Activated T-helper 1 cell treated with anti-CD3 and anti-CD28 coated beads, Interleukin-12 subunit alpha, Interleukin-12 subunit beta, Interleukin-2, Interleukin-4 antibody, amounts not matched to agents 30 ng/mL and 10 ng/mL and 1 ng/mL, durations not matched to agents 14 hours and 24 hours and 36 hours (primary cell): ENCODE data around the gene RAP2A. TPM values are rescaled to one million over a fixed set of nuclear protein-coding genes. Genes with fewer than 3 reads are reported as not detected.
A peak's percentile ranks its signal among the peaks of the same experiment; 100 is the strongest.

Experiments used
- DNase-seq: peaks from one replicate; pipeline ENCODE4 v3.0.0; 2021; ENCODE audit warnings: low spot score
- H3K27ac Mint-ChIP-seq: one replicate; pipeline ENCODE4 v1.8.0; 2021; ENCODE audit warnings: mild to moderate bottlenecking, mixed read lengths
- H3K27me3 Mint-ChIP-seq: one replicate; pipeline ENCODE4 v1.8.0; 2022; ENCODE audit warnings: mild to moderate bottlenecking, moderate library complexity, mixed read lengths; ENCODE audit not compliant: insufficient read depth
- H3K36me3 Mint-ChIP-seq: one replicate; pipeline ENCODE4 v1.8.0; 2021; ENCODE audit warnings: low read depth, mixed read lengths
- H3K4me1 Mint-ChIP-seq: one replicate; pipeline ENCODE4 v1.8.0; 2021; ENCODE audit warnings: low read depth, mixed read lengths
- H3K4me3 Mint-ChIP-seq: one replicate; pipeline ENCODE4 v1.8.0; 2021; ENCODE audit warnings: mild to moderate bottlenecking, moderate library complexity, mixed read lengths
- H3K9me3 Mint-ChIP-seq: one replicate; pipeline ENCODE4 v1.8.0; 2021; ENCODE audit warnings: mixed read lengths
- intact Hi-C: fragments of 100-400 bp; cut with micrococcal nuclease; formaldehyde crosslinking; loops from one replicate; pipeline ENCODE4 v1.15.1; 2024
- total RNA-seq: library from RNA; stranded (reverse); gene quantifications from 2 replicates; pipeline ENCODE4 v1.2.3, GENCODE V29; 2022

Gene RAP2A
- total RNA-seq, 1 donor from 2014 or later, result 22.1 TPM

DNA sequence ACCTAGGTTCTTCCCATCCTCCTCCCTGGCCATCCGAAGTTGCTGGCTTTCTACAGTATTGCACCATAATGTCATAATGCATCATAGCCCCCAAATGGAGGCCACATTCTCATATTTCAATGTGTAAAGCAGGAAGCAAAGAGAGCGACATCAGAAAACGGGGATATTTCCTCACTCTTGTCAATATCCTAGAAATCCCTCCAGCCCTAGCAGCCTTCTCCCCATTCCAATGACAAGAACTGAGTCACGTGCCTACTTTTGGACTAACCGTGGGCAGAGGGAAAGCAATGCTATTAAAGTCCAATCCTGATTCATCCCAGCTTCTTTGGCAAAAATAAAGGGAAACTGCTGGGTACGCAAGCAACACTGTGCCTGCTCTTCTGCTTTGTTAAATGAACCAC is 4.3 kb upstream of the RAP2A start:
- no peaks in the 10 kb centered on the region for H3K36me3 Mint-ChIP-seq
- H3K9me3 Mint-ChIP-seq, result no peaks in the 10 kb centered on the region
- peaks cover 33% of the 10 kb centered on the region for H3K27me3 Mint-ChIP-seq

DNA sequence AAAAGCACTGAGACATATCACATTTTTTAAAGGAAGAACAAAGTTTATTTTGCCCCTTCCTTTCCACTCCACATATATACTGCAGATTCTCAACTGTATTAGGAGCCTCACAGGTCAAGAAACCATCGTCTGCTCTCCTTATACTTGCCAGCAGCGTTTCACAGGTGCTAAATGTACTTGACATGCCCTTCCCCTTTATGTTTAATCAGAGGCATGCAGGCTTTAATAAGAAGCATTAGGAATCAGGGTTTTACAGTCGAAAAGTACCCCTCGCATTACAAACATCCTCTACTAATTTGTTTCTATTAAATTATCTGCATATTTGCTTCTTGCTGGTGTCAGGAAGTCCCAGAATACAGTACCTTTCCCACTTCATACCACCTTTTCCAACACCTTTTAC is 3.7 kb upstream of the RAP2A start:
- DNase-seq, result no peak
- Mint-ChIP-seq H3K9me3 (no peaks in the 10 kb centered on the region), H3K36me3 (no peaks in the 10 kb centered on the region), H3K4me1 (peaks cover 24% of the 10 kb centered on the region), H3K4me3 (no peak overlapping the region), H3K27ac (no peak overlapping the region), H3K27me3 (peaks cover 29% of the 10 kb centered on the region)
- intact Hi-C loops, result loop anchor here (5.0 kb wide), 4 partner anchors 318 to 1787 kb away; no protein-coding TSS in a partner anchor

More for the DNA sequence above, 4.3 kb upstream of the RAP2A start:
- H3K4me3 Mint-ChIP-seq, result no peak overlapping the region
- intact Hi-C loops, result loop anchor here (5.0 kb wide), 4 partner anchors 317 to 1788 kb away; no protein-coding TSS in a partner anchor
- DNase-seq, result no peak
- H3K4me1 Mint-ChIP-seq, result peaks cover 18% of the 10 kb centered on the region
- no peak overlapping the region for H3K27ac Mint-ChIP-seq

DNA sequence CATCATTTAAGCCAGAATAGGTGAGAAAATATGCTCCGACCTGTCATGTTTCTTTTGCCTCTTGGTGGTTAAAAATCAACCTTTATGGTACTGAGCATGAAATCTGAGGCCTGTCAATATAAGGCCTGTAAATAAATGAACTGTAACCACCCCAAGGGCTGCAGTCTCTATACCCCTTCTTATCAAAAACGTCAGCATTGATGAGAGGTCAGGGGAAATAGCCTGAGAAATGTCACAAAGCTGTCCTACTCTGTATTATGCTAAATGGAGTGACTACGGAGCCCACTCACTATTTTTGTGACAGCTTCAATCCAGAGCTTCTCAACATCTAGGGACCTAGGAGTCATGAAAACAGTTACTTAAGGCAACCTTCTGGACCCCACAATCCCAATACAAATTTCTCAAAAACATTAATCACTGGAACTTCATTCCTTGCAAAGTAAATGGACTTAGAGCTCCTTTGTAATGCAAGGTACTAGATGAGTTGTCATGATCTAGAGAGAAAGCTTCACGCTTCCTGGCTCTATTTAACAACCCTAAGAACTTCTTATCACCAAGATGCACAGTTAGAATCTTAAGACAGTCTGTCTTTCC is 2.7 kb upstream of the RAP2A start:
- Mint-ChIP-seq H3K27me3 (peaks cover 24% of the 10 kb centered on the region), H3K9me3 (no peaks in the 10 kb centered on the region), H3K4me1 (peaks cover 33% of the 10 kb centered on the region), H3K27ac (no peak overlapping the region), H3K36me3 (peaks cover 4% of the 10 kb centered on the region), H3K4me3 (peak overlapping the region; percentile 55)
- DNase-seq, result no peak
- intact Hi-C loops, result loop anchor here (5.0 kb wide), 4 partner anchors 319 to 1786 kb away; no protein-coding TSS in a partner anchor

DNA sequence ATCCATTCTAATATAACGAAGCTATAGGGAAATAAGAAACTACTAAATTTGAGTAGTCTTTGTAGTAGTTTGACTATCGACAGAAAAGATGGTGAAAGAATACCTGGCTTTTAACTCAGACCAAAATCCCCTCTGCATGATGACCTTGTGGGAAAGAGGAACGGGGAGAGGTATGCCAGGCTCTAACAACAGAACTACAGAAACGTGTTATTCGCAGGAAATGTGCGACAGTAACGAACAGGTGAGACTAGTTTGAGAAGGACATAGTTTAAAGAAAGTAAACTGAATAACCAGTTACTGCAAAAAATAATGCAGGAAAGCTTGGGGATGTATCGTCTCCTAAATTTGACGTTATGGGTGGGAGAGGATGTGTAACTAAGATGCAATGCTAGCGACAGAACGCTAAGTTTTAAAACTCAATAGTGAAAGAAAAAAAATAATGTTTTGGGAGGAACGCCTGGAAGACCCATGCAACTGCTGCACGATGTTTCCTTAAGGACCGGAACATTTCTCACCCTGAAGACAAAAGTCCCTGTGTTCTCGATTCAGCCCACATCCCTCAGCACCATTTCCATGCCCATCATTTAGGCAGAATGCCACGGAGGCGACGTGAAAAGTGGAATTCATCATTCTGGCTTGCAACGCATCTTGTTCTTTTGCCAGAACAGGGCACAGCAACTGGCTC is 1.6 kb upstream of the RAP2A start:
- H3K4me1 Mint-ChIP-seq, result peaks cover 39% of the 10 kb centered on the region
- intact Hi-C loops, result loop anchor here (1.0 to 5.0 kb wide), 6 partner anchors 142 to 1785 kb away; no protein-coding TSS in a partner anchor
- no peak for DNase-seq

GRCh38 chr13:97432917-97433726 is 847 bp upstream of the RAP2A start:
- DNase-seq, result peak; percentile 99
- intact Hi-C loops, result loop anchor here (1.0 to 5.0 kb wide), 11 partner anchors 142 to 1784 kb away; partner anchors contain the start of gene MBNL2
- Mint-ChIP-seq H3K9me3 (no peaks in the 10 kb centered on the region), H3K27ac (peak overlapping the region; percentile 100), H3K4me3 (peak overlapping the region; percentile 99), H3K27me3 (peaks cover 12% of the 10 kb centered on the region), H3K4me1 (peaks cover 39% of the 10 kb centered on the region), H3K36me3 (peaks cover 6% of the 10 kb centered on the region)

More for the DNA sequence above, 1.6 kb upstream of the RAP2A start:
- Mint-ChIP-seq H3K27ac (peak overlapping the region; percentile 100), H3K36me3 (peaks cover 6% of the 10 kb centered on the region), H3K27me3 (peaks cover 16% of the 10 kb centered on the region), H3K9me3 (no peaks in the 10 kb centered on the region), H3K4me3 (peak overlapping the region; percentile 99)

GRCh38 chr13:97434397-97435201 is 630 bp downstream of the RAP2A start:
- peaks cover 6% of the 10 kb centered on the region for H3K36me3 Mint-ChIP-seq
- H3K4me1 Mint-ChIP-seq, result peaks cover 39% of the 10 kb centered on the region
- peak overlapping the region; percentile 88 for H3K27ac Mint-ChIP-seq
- H3K4me3 Mint-ChIP-seq, result peak overlapping the region; percentile 93
- peaks cover 8% of the 10 kb centered on the region for H3K27me3 Mint-ChIP-seq
- intact Hi-C loops, result loop anchor here (5.0 kb wide), 4 partner anchors 322 to 1783 kb away; no protein-coding TSS in a partner anchor
- DNase-seq, result peak; percentile 41
- no peaks in the 10 kb centered on the region for H3K9me3 Mint-ChIP-seq

GRCh38 chr13:97435323-97435722 is 1.4 kb downstream of the RAP2A start:
- H3K36me3 Mint-ChIP-seq, result peaks cover 6% of the 10 kb centered on the region
- peaks cover 39% of the 10 kb centered on the region for H3K4me1 Mint-ChIP-seq
- peaks cover 3% of the 10 kb centered on the region for H3K27me3 Mint-ChIP-seq
- intact Hi-C loops, result no loop called here
- H3K27ac Mint-ChIP-seq, result peak overlapping the region; percentile 88
- no peak for DNase-seq
- H3K4me3 Mint-ChIP-seq, result peak overlapping the region; percentile 93
- no peaks in the 10 kb centered on the region for H3K9me3 Mint-ChIP-seq

GRCh38 chr13:97435794-97436193 is 1.8 kb downstream of the RAP2A start:
- no peak for DNase-seq
- peak overlapping the region; percentile 75 for H3K27ac Mint-ChIP-seq
- H3K9me3 Mint-ChIP-seq, result no peaks in the 10 kb centered on the region
- peaks cover 39% of the 10 kb centered on the region for H3K4me1 Mint-ChIP-seq
- peak overlapping the region; percentile 93 for H3K4me3 Mint-ChIP-seq
- intact Hi-C loops, result no loop called here
- peaks cover 2% of the 10 kb centered on the region for H3K27me3 Mint-ChIP-seq
- H3K36me3 Mint-ChIP-seq, result peaks cover 6% of the 10 kb centered on the region

- Mint-ChIP-seq H3K36me3 (peaks cover 10% of the 10 kb centered on the region), H3K9me3 (no peaks in the 10 kb centered on the region), H3K27ac (no peak overlapping the region), H3K4me3 (no peak overlapping the region), H3K4me1 (peaks cover 30% of the 10 kb centered on the region), H3K27me3 (peaks cover 2% of the 10 kb centered on the region)
- intact Hi-C loops, result no loop called here
- DNase-seq, result no peak
Observed at GRCh38 chr13:97436845-97437244, 2.9 kb downstream of the RAP2A start.

GRCh38 chr13:97437729-97438128 is 3.8 kb downstream of the RAP2A start:
- Mint-ChIP-seq H3K4me3 (no peak overlapping the region), H3K9me3 (no peaks in the 10 kb centered on the region), H3K36me3 (peaks cover 11% of the 10 kb centered on the region), H3K27ac (no peak overlapping the region), H3K4me1 (peaks cover 22% of the 10 kb centered on the region), H3K27me3 (peaks cover 2% of the 10 kb centered on the region)
- intact Hi-C loops, result no loop called here
- DNase-seq, result no peak

GRCh38 chr13:97438856-97439595 is 5.1 kb downstream of the RAP2A start:
- DNase-seq, result no peak
- Mint-ChIP-seq H3K9me3 (no peaks in the 10 kb centered on the region), H3K27me3 (no peaks in the 10 kb centered on the region), H3K4me3 (no peak overlapping the region), H3K4me1 (peaks cover 22% of the 10 kb centered on the region), H3K36me3 (peaks cover 12% of the 10 kb centered on the region), H3K27ac (no peak overlapping the region)
- intact Hi-C loops, result no loop called here
